Body of pancreas (tissue), 4 donors: ENCODE measurements around the gene LPAR1. TPM values are rescaled to one million over a fixed set of nuclear protein-coding genes. Genes with fewer than 3 reads are reported as not detected.
A peak's percentile ranks its signal among the peaks of the same experiment; 100 is the strongest.

Experiments used
- ATAC-seq: fragments of 150-250 bp; one replicate; pipeline ENCODE4 v1.9.1; 2016
- DNase-seq, 4 donors: peaks; one replicate each; pipeline ENCODE4 v3.0.0-alpha.2; 2019
- H3K27ac ChIP-seq, 4 donors: fragments of 200-600 bp; sonication (generic); 1 replicate in 3 of 4; 2 replicates in 1 of 4; pipeline versions ENCODE4 v1.5.1 to v1.6.1; 2016 to 2019; ENCODE audit warnings: mild to moderate bottlenecking in 1 of 4, mixed read lengths in 1 of 4, moderate library complexity in 1 of 4
- H3K27me3 ChIP-seq, 2 donors: fragments of 200-600 bp; sonication (generic); one replicate each; pipeline ENCODE4 v1.6.0; 2016; ENCODE audit warnings: mild to moderate bottlenecking in 1 of 2
- H3K36me3 ChIP-seq, 2 donors: fragments of 200-600 bp; sonication (generic); replicated peaks in 1 of 2; 2 replicates each; pipeline ENCODE4 v1.5.1; 2016; ENCODE audit warnings: low read depth in 2 of 2; ENCODE audit not compliant: insufficient read depth in 1 of 2
- H3K4me1 ChIP-seq: fragments of 200-600 bp; sonication (generic); one replicate; pipeline ENCODE4 v1.6.0; 2016
- H3K4me3 ChIP-seq, 2 donors: fragments of 200-600 bp; sonication (generic); 1 replicate in 1 of 2; 2 replicates in 1 of 2; pipeline ENCODE4 v1.5.1; 2016 to 2019
- H3K9me3 ChIP-seq, 3 donors: fragments of 200-600 bp; sonication (generic); 1 replicate in 2 of 3; 2 replicates in 1 of 3; pipeline ENCODE4 v1.5.1; 2016
- CTCF ChIP-seq, 7 experiments: fragments of 450-650 bp in 4 of 7; fragments of 200-600 bp in 3 of 7; sonication (generic) in 3 of 7; IDR thresholded peaks; one replicate each; pipeline ENCODE4 v1.5.1; 2016 to 2019; ENCODE audit warnings: antibody characterized with exemption in 7 of 7
- POLR2A ChIP-seq, 3 donors: fragments of 450-650 bp; IDR thresholded peaks; one replicate each; pipeline ENCODE4 v1.6.1; 2016; ENCODE audit warnings: antibody characterized with exemption in 3 of 3, mild to moderate bottlenecking in 2 of 3
- WGBS, 2 donors: methylation state at CpG; one replicate each; pipeline ENCODE4 v1.1.5; 2017; 5-methylcytosine and 5-hydroxymethylcytosine counted together
- intact Hi-C: fragments of 100-400 bp; cut with DNase I; formaldehyde crosslinking; loops from one replicate; pipeline ENCODE4 v1.15.1; 2023
- total RNA-seq, 2 donors: library from RNA; depleted of rRNA; stranded (reverse); fragments of >200 nt; gene quantifications; one replicate each; pipeline ENCODE4 v1.1.0, GENCODE V29; 2016

LPAR1 gene
- total RNA-seq, 2 donors from 2014 or later, result 10.9 to 13.0 TPM

- TF ChIP-seq POLR2A (IDR thresholded peaks at IDR 0.05) (no peak), CTCF (IDR thresholded peaks at IDR 0.05) (no peak)
- Histone ChIP-seq H3K9me3 (no peaks in the 10 kb centered on the region), H3K4me1 (no peaks in the 10 kb centered on the region), H3K4me3 (no peak overlapping the region), H3K36me3 (no peaks in the 10 kb centered on the region), H3K27ac (no peak overlapping the region), H3K27me3 (no peaks in the 10 kb centered on the region)
- WGBS, 2 donors, result 83 to 93% methylated on average over 1 of the region's 1 CpG
- ATAC-seq (no peak), DNase-seq (no peak)
- intact Hi-C loops, result no loop called here
Observed at GRCh38 chr9:110897943-110898342, 140.3 kb downstream of the LPAR1 start.

GRCh38 chr9:110895147-110895905 is 142.9 kb downstream of the LPAR1 start:
- intact Hi-C loops, result no loop called here
- no peak for ATAC-seq
- 66 to 81% methylated on average over 7 of the region's 7 CpGs for WGBS, 2 donors
- H3K4me3 ChIP-seq, result no peak overlapping the region
- DNase-seq, result peak in 1 of 4 donors; percentile 9
- TF ChIP-seq CTCF (IDR thresholded peaks at IDR 0.05) (no peak), POLR2A (IDR thresholded peaks at IDR 0.05) (no peak)
- H3K27ac ChIP-seq, result no peak overlapping the region
- no peaks in the 10 kb centered on the region for H3K36me3 ChIP-seq
- no peaks in the 10 kb centered on the region for H3K9me3 ChIP-seq
- H3K4me1 ChIP-seq, result peaks cover 9% of the 10 kb centered on the region
- no peaks in the 10 kb centered on the region for H3K27me3 ChIP-seq

GRCh38 chr9:110894731-110895130 is 143.5 kb downstream of the LPAR1 start:
- Histone ChIP-seq H3K27ac (no peak overlapping the region), H3K27me3 (no peaks in the 10 kb centered on the region), H3K36me3 (no peaks in the 10 kb centered on the region), H3K9me3 (no peaks in the 10 kb centered on the region), H3K4me1 (peaks cover 9% of the 10 kb centered on the region), H3K4me3 (no peak overlapping the region)
- no peak for TF ChIP-seq POLR2A (IDR thresholded peaks at IDR 0.05)
- TF ChIP-seq CTCF (IDR thresholded peaks at IDR 0.05), result no peak
- intact Hi-C loops, result no loop called here
- DNase-seq (no peak), ATAC-seq (no peak)
- 88 to 94% methylated on average over 5 of the region's 5 CpGs for WGBS, 2 donors

GRCh38 chr9:110892689-110893088 is 145.6 kb downstream of the LPAR1 start:
- Histone ChIP-seq H3K4me1 (peaks cover 9% of the 10 kb centered on the region), H3K9me3 (no peaks in the 10 kb centered on the region), H3K36me3 (no peaks in the 10 kb centered on the region), H3K4me3 (no peak overlapping the region), H3K27ac (no peak overlapping the region), H3K27me3 (no peaks in the 10 kb centered on the region)
- DNase-seq, result no peak
- intact Hi-C loops, result no loop called here
- WGBS, 2 donors, result 100% methylated on average over 1 of the region's 1 CpG
- ATAC-seq, result no peak
- no peak for TF ChIP-seq POLR2A (IDR thresholded peaks at IDR 0.05)
- no peak for TF ChIP-seq CTCF (IDR thresholded peaks at IDR 0.05)

- intact Hi-C loops, result no loop called here
- Histone ChIP-seq H3K9me3 (no peaks in the 10 kb centered on the region), H3K27ac (peak overlapping the region in 2 of 4 donors; percentile 4 to 32), H3K27me3 (no peaks in the 10 kb centered on the region), H3K4me1 (peaks cover 9% of the 10 kb centered on the region), H3K4me3 (no peak overlapping the region), H3K36me3 (no peaks in the 10 kb centered on the region)
- 67 to 79% methylated on average over 3 of the region's 3 CpGs for WGBS, 2 donors
- ATAC-seq (peak; percentile 42), DNase-seq (no peak)
- no peak for TF ChIP-seq POLR2A (IDR thresholded peaks at IDR 0.05)
- TF ChIP-seq CTCF (IDR thresholded peaks at IDR 0.05), result no peak
Observed at GRCh38 chr9:110891760-110892159, 146.5 kb downstream of the LPAR1 start.
